PC-3 (cell line): Measurements from ENCODE around the gene MKKS. TPM values are rescaled to one million over a fixed set of nuclear protein-coding genes. Genes with fewer than 3 reads are reported as not detected.
A peak's percentile ranks its signal among the peaks of the same experiment; 100 is the strongest.

Source experiments
- ATAC-seq: fragments of 200-7000 bp; cut with Tn5 transposase; 2 replicates; pipeline ENCODE4 v1.9.1; 2020; ENCODE audit warnings: mild to moderate bottlenecking, moderate library complexity
- BruUV-seq: library from RNA; stranded (reverse); fragments of 400-500 nt; replicated peaks from 2 replicates; lab custom pipeline; 2021; lab: Mats Ljungman, UMichigan
- CTCF ChIA-PET: fragments of 300-600 bp; sonication (Branson Sonifier 250); formaldehyde crosslinking; loops from one replicate; lab custom pipeline; 2022; ENCODE audit warnings: antibody characterized with exemption; lab: Charles Lee
- POLR2A ChIA-PET: fragments of 300-600 bp; sonication (Branson Sonifier 250); formaldehyde crosslinking; loops from one replicate; lab custom pipeline; 2022; ENCODE audit warnings: antibody characterized with exemption; ENCODE audit not compliant: unreplicated experiment; lab: Charles Lee
- DNase-seq: peaks from one replicate; pipeline ENCODE4 v3.0.0-alpha.2; 2015
- H2AFZ ChIP-seq: fragments of 300-600 bp; sonication (generic); 2 replicates; pipeline ENCODE4 v1.6.0; 2016; ENCODE audit warnings: antibody characterized with exemption, low read length
- H3F3A ChIP-seq: fragments of 300-600 bp; sonication (generic); one replicate; pipeline ENCODE4 v1.6.0; 2017; ENCODE audit warnings: antibody characterized with exemption, low read length, control low read depth, mild to moderate bottlenecking; ENCODE audit not compliant: unreplicated experiment
- H3K27ac ChIP-seq: fragments of 300-600 bp; sonication (generic); 2 replicates; pipeline ENCODE4 v1.5.1; 2016; ENCODE audit warnings: mild to moderate bottlenecking, low read length
- H3K27me3 ChIP-seq: fragments of 300-600 bp; sonication (generic); 2 replicates; pipeline ENCODE4 v1.6.1; 2016; ENCODE audit warnings: low read length, mixed read lengths
- H3K36me3 ChIP-seq: fragments of 300-600 bp; sonication (generic); 2 replicates; pipeline ENCODE4 v1.6.1; 2016; ENCODE audit warnings: low read depth, mixed run types, low read length, mixed read lengths
- H3K4me1 ChIP-seq: fragments of 300-600 bp; sonication (generic); 2 replicates; pipeline ENCODE4 v1.5.1; 2016; ENCODE audit warnings: low read length; ENCODE audit not compliant: insufficient read depth
- H3K4me2 ChIP-seq: fragments of 300-600 bp; sonication (generic); 2 replicates; pipeline ENCODE4 v1.6.0; 2016; ENCODE audit warnings: low read length
- H3K4me3 ChIP-seq: fragments of 300-600 bp; sonication (generic); 2 replicates; pipeline ENCODE4 v1.5.1; 2016; ENCODE audit warnings: mild to moderate bottlenecking, low read length, mixed read lengths
- H3K79me2 ChIP-seq: fragments of 300-600 bp; sonication (generic); 2 replicates; pipeline ENCODE4 v1.6.1; 2017; ENCODE audit warnings: low read length, mixed read lengths
- H3K9ac ChIP-seq: fragments of 300-600 bp; sonication (generic); 2 replicates; pipeline ENCODE4 v1.6.0; 2016; ENCODE audit warnings: mild to moderate bottlenecking, low read length
- H3K9me2 ChIP-seq: fragments of 300-600 bp; sonication (generic); replicated peaks from 2 replicates; pipeline ENCODE4 v1.6.1; 2016; ENCODE audit warnings: mixed run types, low read length, mixed read lengths
- H3K9me3 ChIP-seq: fragments of 300-600 bp; sonication (generic); 2 replicates; pipeline ENCODE4 v1.6.1; 2016; ENCODE audit warnings: low read length, mixed read lengths
- H4K20me1 ChIP-seq: fragments of 300-600 bp; sonication (generic); 2 replicates; pipeline ENCODE4 v1.6.1; 2016; ENCODE audit warnings: low read length, mixed read lengths
- CTCF ChIP-seq: fragments of 300-600 bp; sonication (generic); conservative IDR thresholded peaks from 2 replicates; pipeline ENCODE4 v1.5.1; 2017; ENCODE audit warnings: antibody characterized with exemption, low read depth, mild to moderate bottlenecking, low read length
- EZH2 ChIP-seq: fragments of 300-600 bp; sonication (generic); IDR thresholded peaks from one replicate; pipeline ENCODE4 v1.6.1; 2017; ENCODE audit warnings: antibody characterized with exemption, mild to moderate bottlenecking, low read length; ENCODE audit not compliant: unreplicated experiment
- EZH2phosphoT487 ChIP-seq: fragments of 300-600 bp; sonication (generic); IDR thresholded peaks from 2 replicates; pipeline ENCODE4 v1.6.1; 2018; ENCODE audit warnings: mild to moderate bottlenecking, antibody characterized with exemption, low read length, borderline replicate concordance
- intact Hi-C: fragments of 100-400 bp; cut with micrococcal nuclease; formaldehyde crosslinking; loops from 2 replicates; pipeline ENCODE4 v1.9.0; 2023
- total RNA-seq: library from RNA; depleted of rRNA; stranded (reverse); fragments of >200 nt; gene quantifications from 2 replicates; pipeline ENCODE4 v1.2.3, GENCODE V29; 2014

MKKS gene
- total RNA-seq, 1 experiment from 2014 or later: 13.6 TPM

- Histone ChIP-seq H3K4me2 (no peak overlapping the region), H3F3A (no peaks in the 10 kb centered on the region), H2AFZ (no peak overlapping the region), H3K9me3 (no peaks in the 10 kb centered on the region), H3K9me2 (no peaks in the 10 kb centered on the region), H3K79me2 (peaks cover 5% of the 10 kb centered on the region; the same call in 1 of the 2 replicates), H4K20me1 (no peaks in the 10 kb centered on the region), H3K27me3 (no peaks in the 10 kb centered on the region), H3K4me3 (no peak overlapping the region), H3K4me1 (peaks cover 18% of the 10 kb centered on the region), H3K36me3 (no peaks in the 10 kb centered on the region), H3K9ac (no peak overlapping the region), H3K27ac (no peak overlapping the region)
- CTCF ChIA-PET: no interaction called here
- POLR2A ChIA-PET: no interaction called here
- no TSS peak for BruUV-seq
- no peak for ATAC-seq
- no peak for TF ChIP-seq EZH2
- no peak for TF ChIP-seq CTCF
- no peak for TF ChIP-seq EZH2phosphoT487
- intact Hi-C loops: loop anchor here (1.0 to 10.0 kb wide), 8 partner anchors 43 to 1076 kb away; partner anchors contain the start of gene JAG1
- DNase-seq: no peak
Observed at GRCh38 chr20:10469056-10469455, 35.0 kb upstream of the MKKS start.

DNA sequence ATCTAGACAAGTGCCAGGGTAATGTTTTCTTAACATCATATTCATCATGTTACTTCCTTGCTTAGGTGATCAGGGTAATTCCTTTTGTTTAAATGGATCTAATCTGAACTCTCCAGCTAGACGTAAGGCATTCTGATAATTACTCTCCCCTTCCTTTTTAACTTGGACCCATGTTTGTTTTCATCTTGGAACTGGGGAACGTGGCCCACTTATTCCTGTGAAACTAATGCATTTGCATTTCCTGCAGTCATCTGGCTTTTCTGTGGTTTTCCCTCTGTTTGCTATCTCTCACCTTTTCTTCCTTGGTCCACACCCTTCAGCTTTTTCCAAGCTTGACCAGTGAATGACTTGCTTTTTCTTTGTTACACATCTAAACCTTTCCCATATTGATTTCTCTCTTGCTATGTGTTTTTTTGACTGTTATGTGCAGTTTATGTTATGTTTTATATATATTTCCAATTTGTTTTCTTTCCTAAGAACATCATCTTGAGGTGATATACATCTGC is 34.4 kb upstream of the MKKS start:
- Histone ChIP-seq H3K79me2 (peaks cover 5% of the 10 kb centered on the region; the same call in 1 of the 2 replicates), H2AFZ (no peak overlapping the region), H3K27me3 (no peaks in the 10 kb centered on the region), H3K9me3 (no peaks in the 10 kb centered on the region), H3K36me3 (0 out of 2 replicates have a peak, but pooled peaks cover 5% of the 10 kb centered on the region), H3K4me1 (peaks cover 18% of the 10 kb centered on the region), H3K9me2 (no peaks in the 10 kb centered on the region), H3K4me3 (no peak overlapping the region), H3F3A (no peaks in the 10 kb centered on the region), H3K9ac (no peak overlapping the region), H4K20me1 (no peaks in the 10 kb centered on the region), H3K4me2 (no peak overlapping the region), H3K27ac (no peak overlapping the region)
- no TSS peak for BruUV-seq
- ChIA-PET CTCF (no interaction called here), POLR2A (no interaction called here)
- intact Hi-C loops: loop anchor here (2.0 to 10.0 kb wide), 4 partner anchors 44 to 1076 kb away; partner anchors contain the start of gene JAG1
- peak; percentile 73 for ATAC-seq
- TF ChIP-seq CTCF (no peak), EZH2phosphoT487 (no peak), EZH2 (no peak)
- peak; percentile 38 for DNase-seq

GRCh38 chr20:10467681-10468339 is 33.8 kb upstream of the MKKS start:
- Histone ChIP-seq H3F3A (no peaks in the 10 kb centered on the region), H3K27ac (no peak overlapping the region), H3K27me3 (no peaks in the 10 kb centered on the region), H3K9me2 (no peaks in the 10 kb centered on the region), H2AFZ (no peak overlapping the region), H3K79me2 (peaks cover 5% of the 10 kb centered on the region; the same call in 1 of the 2 replicates), H3K9me3 (no peaks in the 10 kb centered on the region), H3K4me2 (no peak overlapping the region), H4K20me1 (no peaks in the 10 kb centered on the region), H3K4me1 (peaks cover 18% of the 10 kb centered on the region), H3K36me3 (0 out of 2 replicates have a peak, but pooled peaks cover 5% of the 10 kb centered on the region), H3K4me3 (no peak overlapping the region), H3K9ac (no peak overlapping the region)
- ATAC-seq (no peak), DNase-seq (no peak)
- TF ChIP-seq EZH2 (no peak), CTCF (no peak), EZH2phosphoT487 (no peak)
- no TSS peak for BruUV-seq
- intact Hi-C loops: loop anchor here (2.0 to 10.0 kb wide), 4 partner anchors 44 to 1077 kb away; partner anchors contain the start of gene JAG1
- ChIA-PET CTCF (no interaction called here), POLR2A (no interaction called here)
